NCI-H128 (cell line): ENCODE measurements around the gene SMAD3.
"Not testable (repeated sequence)": the region's sequence is repeated elsewhere in the genome, so short reads cannot be mapped to it uniquely, and the experiment has no call there.

Experiments
- DNase-seq: peaks from one replicate; lab custom pipeline; 2025; ENCODE audit not compliant: unreplicated experiment; lab: John Stamatoyannopoulos, UW

SMAD3 gene

GRCh38 chr15:67065531-67066005 lies at the start of gene SMAD3:
TSS of gene SMAD3 (plus strand) at chr15:67065602. CDS start at chr15:67066155, 553 bp downstream.
- no peak for DNase-seq

GRCh38 chr15:67017311-67017710 lies 48.1 kb upstream of the SMAD3 start:
- no peak for DNase-seq

- no peak for DNase-seq
Observed at GRCh38 chr15:67018026-67018425, 47.4 kb upstream of the SMAD3 start.

- no peak for DNase-seq
Observed at GRCh38 chr15:67018441-67018840, 47.0 kb upstream of the SMAD3 start.

- no peak for DNase-seq
Observed at GRCh38 chr15:67019069-67019468, 46.3 kb upstream of the SMAD3 start.

GRCh38 chr15:67019884-67020520 lies 45.4 kb upstream of the SMAD3 start:
- no peak for DNase-seq

- DNase-seq, result not testable (repeated sequence)
Observed at GRCh38 chr15:67020668-67021067, 44.7 kb upstream of the SMAD3 start.

- DNase-seq, result no peak
Observed at GRCh38 chr15:67021455-67021854, 43.9 kb upstream of the SMAD3 start.

GRCh38 chr15:67022587-67023105 lies 42.8 kb upstream of the SMAD3 start:
- DNase-seq, result no peak

GRCh38 chr15:67023517-67024313 lies 41.7 kb upstream of the SMAD3 start:
- DNase-seq, result no peak

GRCh38 chr15:67024314-67024997 lies 40.9 kb upstream of the SMAD3 start:
- DNase-seq, result no peak

- no peak for DNase-seq
Observed at GRCh38 chr15:67024998-67025368, 40.4 kb upstream of the SMAD3 start.

GRCh38 chr15:67025719-67026609 lies 39.4 kb upstream of the SMAD3 start:
- no peak for DNase-seq

GRCh38 chr15:67026610-67026967 lies 38.8 kb upstream of the SMAD3 start:
- no peak for DNase-seq

- not testable (repeated sequence) for DNase-seq
Observed at GRCh38 chr15:67028440-67028839, 37.0 kb upstream of the SMAD3 start.

GRCh38 chr15:67030036-67030762 lies 35.2 kb upstream of the SMAD3 start:
- DNase-seq, result no peak

- no peak for DNase-seq
Observed at GRCh38 chr15:67031331-67031730, 34.1 kb upstream of the SMAD3 start.

GRCh38 chr15:67032608-67033007 lies 32.8 kb upstream of the SMAD3 start:
- no peak for DNase-seq

GRCh38 chr15:67033012-67033411 lies 32.4 kb upstream of the SMAD3 start:
- no peak for DNase-seq

- DNase-seq, result no peak
Observed at GRCh38 chr15:67033571-67034044, 31.8 kb upstream of the SMAD3 start.
